Stimulated activated CD8-positive, alpha-beta memory T cell treated with anti-CD3 and anti-CD28 coated beads, Interleukin-7, amount 100 ng/mL, for 24 hours (primary cell): ENCODE results near the gene ELL.

Source experiments
- DNase-seq: peaks from one replicate; pipeline ENCODE4 v3.0.0-alpha.2; 2020; ENCODE audit warnings: low read depth

The ELL gene

DNA sequence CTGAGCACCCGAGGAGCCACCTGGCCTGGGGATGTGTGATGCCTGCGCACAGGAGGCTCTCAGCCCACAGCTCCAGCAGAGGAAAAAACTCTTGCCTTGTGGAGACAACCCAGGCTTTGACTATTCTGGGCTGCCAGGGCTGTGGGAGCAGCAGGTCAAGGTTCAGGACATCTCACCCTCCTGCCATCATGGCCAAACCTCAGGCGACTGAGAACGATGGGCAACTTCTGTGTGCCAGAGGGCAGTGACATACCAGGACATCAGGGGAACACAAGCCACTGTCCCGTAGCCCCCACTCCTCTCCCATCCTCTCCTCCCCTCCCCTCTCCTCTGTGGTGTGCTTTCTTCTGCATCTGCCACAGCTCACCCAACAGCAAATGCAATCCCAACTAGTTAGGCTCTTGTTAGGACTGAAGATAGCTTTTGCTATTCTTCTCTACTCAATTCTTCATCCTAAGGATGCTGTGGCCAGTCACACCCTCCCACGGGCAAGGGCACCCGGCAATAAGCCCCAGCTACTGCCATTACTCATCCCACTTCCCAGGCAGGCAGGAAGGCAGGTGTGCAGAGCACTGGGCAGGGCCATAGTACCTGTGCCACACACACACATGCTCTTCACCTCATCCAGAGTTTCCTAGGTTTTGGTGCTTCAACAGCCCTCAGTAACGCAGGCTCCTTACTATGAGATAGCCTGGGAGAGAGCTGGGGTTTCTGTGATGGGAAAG lies 16.8 kb downstream of the ELL start:
- no peak for DNase-seq

DNA sequence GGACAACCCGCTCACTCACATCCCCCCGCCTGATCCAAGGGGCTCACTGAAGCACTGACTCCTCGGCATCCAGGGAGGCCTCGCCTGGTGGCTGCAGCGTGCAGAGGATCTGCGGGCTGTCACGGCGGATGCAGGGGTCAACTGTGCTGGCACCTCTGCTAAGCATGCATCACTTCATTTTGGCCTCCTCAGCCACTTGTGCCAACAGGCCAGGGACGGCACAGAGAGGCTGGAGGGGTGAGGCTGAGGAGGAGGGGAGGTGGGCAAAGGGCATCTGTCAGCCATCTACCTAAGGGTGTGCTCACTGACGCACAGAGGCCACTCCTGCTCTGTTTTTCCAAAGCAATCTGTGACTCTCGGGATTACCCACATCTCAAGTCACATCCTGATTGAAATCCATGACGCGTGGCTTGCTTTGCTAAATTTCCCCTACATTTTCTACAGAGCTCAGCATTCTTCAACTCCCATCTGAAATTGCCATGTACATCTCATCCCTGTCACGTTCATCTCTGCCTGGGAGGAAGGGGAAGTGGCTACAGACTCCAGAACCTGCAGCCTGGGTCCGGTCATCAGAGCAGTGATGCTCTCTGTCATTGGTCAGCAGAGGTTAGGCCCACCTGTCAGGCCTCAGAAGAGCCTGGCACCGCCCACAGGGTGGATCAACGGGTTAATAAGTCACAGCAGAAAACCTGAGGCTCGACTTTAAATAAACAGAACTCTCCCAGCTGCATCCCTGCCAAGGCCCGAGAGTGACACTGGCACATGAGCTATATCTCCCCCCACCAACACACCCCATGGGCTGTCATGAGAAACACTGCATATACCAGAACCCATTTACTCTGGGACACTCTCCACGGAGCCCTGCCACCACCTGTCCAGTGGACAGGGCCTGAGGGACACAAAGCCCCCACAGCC lies 17.6 kb downstream of the ELL start:
- no peak for DNase-seq

DNA sequence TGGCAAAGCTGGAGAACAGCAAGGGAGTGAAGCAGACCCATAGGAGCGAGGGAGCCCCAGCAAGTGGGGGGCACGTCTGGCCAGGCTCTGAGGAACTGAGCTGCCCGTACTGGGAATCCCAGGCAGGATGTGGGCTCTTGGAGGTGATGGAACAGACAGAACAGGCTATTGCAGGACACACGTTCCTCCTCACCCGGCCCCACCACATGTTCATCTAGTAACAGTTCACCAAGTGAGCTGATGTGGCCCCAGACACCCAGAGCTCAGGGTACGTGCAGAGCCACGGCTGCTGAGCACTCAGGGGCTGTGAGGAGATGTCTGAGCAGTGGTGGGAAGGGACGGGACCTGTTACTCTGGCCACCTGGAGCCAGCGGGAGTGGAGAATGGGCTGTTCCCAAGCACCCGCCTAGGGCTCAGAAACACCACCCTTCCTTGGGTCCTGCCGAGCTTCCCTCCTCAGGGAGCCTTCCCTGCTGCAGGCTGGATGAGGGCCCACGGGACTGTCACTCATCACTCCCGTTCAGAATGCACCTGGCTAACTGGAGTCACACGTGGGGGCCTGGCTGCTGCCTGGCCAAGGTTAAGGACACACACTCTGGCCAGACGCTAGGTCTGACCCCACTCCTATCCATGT lies 18.4 kb downstream of the ELL start:
- no peak for DNase-seq

DNA sequence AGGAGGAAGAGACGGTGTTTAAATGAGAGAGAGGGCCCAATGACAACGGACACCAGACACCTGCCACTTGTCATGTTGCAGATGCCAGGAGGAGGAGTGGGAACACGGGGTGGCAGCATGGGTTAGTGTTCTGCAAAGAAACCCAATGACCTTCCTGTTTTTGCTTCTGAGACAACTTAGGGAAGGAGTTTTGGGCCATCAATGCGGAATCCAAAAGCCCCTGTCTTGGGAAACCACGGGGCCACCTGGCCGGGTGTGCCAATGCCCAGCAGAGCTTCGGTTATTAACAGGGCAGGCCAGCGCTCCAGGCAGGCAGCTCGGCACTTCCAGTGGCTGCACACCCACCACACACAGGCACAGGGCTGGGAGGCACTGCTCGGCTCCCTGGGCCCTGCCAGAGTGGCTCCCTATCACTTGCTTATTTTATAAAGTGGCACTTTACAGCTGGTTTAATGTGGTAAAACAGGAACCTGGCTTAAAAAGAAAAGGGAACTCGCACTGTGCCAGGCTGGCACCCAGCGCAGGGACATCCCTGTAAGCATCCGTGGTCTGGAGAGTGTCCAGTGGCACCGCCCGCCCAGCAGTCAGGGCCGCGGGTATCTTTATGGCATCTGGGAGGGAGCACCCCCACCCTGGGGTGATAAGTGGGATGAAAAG lies 19.1 kb downstream of the ELL start:
- DNase-seq, result no peak

DNA sequence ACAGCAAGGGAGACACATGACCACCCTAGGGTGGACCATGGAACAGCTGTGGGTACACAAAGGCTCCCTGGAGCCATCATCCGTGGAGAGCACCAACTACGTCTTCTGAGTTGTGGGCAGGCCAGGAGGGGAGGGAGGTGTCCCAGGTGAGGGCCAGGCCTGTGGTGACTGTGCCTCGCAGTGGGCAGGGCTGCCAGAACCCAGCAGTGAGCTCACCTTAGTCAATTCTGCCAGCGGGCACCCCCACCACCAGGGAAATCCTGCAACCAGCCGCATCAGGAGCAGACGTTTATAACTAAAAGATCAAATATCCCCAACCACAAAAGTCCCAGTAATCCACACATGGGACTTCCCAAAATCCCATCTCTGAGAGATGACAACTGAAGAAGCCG lies 19.6 kb downstream of the ELL start:
- no peak for DNase-seq

DNA sequence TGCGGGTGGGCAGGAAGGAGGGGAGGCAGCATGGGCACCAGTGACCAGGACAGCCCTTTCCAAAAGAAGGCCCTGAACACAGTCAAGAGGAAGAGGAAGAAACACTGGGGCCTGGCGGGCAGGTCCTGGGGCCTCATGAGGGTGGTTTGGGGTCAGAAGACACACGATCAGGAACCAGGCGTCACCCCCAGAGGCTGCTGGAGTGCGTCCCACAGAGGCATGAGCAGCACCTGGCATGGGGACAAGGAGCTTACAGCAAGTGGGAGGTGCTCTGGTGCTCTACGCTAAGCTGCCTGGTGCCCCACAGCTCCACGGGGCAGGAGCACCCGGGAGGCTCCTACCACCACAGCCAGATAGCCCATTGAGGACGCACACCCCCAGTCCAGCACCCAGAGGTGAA lies 20.0 kb downstream of the ELL start:
- DNase-seq, result no peak

DNA sequence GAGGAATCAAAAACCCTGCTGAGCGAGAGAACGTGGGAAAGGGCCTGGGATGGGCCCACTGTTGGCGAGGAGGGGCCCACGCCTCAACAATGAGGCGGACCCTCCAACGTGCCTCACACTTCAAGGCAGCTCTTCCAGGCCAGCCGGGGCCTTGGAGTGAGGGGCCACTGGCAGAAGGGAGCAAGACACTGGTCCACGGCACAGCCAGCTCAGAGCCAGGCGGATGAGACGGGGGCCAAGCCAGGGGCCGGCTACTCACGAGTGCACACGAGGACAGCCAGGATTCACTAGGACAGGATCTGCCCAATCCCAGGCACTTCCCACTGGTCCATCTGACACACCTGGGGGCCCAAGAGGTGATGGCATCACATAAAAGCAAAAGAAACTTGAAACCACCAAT lies 20.5 kb downstream of the ELL start:
- DNase-seq, result no peak

DNA sequence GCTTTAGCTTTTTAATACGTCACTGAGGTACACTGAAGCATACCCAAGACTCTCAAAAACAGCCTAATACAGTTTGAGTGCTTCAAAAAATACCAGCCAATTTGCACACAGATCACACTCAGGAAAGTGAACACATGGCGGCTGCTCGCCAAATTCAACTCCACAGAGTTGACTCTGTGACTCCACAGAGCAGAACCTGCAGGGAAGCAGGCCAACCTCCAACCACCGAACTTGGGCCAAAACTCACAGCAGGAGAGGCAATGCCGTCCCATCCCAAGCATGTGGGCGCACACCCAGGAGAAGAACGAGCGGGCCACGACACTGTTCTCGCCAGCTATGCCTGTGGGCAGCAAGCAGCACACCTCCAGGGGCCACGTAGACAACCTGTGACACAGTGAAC lies 21.1 kb downstream of the ELL start:
- DNase-seq, result no peak

DNA sequence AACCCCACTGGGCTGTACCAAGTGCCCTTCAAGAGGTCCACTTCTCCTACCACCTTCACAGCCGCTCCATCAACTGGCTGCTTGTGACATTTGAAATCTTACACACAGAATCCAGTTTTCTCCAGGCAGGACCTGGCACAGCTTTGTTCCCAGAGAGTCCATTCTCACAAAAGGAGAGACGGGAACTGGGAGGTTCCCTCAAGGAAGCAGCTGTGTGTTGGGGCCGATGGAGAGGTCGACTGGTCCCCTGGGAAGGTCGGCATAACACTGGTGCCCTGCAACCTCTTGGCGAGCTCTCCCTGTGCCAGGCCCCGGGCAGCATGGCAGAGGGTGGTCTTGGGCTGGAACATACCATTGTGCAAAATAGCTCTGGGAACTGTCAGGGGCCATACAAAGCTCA lies 21.5 kb downstream of the ELL start:
- DNase-seq, result no peak

DNA sequence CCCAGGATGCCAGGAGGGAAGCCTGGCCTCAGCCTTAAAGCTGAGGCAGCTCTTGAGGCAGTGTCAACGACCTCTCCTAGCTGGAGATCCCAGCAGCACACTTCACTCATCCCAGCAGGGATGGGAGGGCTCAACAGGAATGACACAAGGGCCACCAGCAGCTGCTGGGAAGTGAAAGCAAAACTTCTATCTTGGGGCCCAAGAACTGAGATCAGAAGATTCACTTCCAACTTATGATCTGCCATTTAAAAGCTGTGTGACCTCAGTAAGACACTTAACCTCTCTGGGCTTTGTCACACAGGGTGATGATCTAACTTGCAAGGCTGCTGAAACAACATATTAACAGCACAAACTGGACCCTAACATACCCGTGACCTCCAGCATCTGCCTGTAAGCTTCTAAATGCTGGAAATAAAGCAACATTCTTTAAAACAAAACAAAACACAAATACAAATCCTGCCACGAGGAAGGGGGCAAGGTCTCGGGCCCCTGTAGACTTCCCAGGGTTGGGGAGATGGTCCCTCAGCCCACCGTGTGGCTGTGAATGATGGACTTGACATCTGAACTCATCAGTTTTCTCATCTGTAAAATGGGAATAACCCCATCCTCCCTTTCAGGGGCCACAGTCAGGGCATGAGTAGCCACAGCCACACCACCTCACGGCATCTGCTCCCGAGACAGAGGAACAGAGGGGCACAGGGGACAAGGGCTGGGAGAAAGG lies 22.7 kb downstream of the ELL start:
- no peak for DNase-seq

DNA sequence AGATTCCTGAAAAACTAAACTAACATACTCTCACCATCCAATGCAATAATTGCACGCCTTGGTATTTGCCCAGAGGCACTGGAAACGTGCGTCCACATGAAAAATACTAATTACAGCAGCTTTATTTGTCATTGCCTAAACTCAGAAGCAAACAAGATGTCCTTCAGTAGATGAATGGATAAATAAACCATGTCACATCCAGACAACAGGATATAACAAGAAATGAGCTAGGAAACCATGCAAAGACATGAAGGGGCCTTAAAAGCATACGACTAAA lies 25.0 kb downstream of the ELL start:
- DNase-seq, result no peak

DNA sequence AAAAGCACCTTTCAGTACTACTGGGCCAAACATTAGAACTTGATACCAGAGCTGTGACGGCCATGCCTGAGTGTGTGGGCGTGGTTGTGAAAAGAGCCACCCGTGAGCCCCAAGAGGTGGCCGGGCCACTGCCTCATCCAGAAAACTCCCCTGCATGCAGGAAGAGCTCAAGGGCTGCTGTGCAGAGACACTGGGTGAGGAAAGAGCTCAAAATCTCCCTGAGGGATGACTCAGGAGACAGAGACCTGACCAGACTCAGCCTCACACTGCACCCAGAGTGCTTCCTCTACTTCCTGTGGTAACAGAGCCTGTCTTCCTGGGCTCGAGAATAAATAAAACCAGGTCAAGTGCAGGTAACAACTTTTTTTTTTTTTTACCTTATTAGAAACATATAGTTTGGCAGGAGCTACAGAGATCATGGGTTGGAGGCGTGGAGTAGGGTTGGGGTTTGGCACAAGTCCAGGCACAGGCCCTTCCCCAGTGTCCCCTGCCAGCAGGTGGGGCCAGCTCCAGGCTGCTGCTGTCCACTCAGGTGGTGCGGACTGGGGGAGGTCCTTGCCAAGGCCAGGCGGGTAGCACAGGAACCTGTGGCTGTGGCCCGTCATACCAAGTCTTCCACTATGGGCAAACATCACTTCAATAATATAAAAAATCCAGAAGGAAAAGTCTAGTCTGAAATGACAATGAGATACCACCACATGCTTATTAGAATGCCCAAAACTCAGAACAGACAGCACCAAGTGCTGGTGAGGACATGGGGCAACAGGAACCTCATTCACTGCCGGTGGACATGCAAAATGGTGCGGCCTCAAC lies 25.5 kb downstream of the ELL start:
- peak; percentile 22 for DNase-seq

DNA sequence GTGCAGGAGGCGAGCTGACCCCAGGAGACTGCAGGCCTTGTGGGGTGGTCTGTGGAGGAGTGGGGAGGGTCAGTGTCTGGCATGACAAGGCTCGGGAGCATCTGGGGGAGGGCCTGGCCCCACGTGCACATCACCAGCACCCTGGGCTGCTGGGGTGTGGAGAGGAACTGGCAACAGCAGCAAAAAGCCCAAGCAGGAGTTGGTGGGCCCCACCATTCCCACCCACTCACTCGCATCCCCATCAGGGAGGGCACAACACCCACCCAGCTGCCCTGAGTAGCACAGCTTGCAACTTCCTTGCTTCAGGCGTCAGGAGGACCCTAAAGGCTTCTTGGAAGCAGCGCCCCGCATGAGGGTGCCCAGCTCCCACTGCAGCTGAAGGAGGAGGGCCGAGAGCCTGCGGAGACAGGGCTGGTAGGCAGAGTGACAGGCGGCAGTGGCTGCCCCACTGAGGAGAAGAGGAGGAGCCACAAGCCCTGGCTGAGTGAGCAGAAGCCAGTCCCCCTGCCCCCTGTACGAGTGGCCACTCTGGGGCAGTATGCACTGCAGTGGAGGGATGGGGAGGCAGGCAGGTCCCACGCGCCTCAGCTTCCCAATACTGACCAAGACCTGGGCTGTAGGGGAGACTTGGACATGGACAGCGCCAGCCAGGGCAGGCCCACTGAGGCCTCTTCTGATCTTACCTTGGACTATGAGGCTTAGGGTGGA lies 26.5 kb downstream of the ELL start:
- no peak for DNase-seq

DNA sequence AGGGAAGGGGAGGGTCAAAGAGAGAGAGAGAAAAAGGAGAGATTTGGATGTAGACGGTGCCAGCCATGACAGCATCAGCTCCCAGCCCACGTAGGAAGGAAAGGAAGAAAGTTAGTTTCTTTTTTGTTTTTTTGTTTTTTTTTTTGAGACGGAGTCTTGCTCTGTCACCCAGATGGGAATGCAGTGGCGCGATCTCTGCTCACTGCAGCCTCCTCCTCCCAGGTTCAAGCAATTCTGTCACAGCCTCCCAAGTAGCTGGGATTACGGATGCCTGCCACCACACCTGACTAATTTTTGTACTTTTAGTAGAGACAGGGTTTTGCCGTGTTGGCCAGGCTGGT lies 27.6 kb downstream of the ELL start:
- no peak for DNase-seq

DNA sequence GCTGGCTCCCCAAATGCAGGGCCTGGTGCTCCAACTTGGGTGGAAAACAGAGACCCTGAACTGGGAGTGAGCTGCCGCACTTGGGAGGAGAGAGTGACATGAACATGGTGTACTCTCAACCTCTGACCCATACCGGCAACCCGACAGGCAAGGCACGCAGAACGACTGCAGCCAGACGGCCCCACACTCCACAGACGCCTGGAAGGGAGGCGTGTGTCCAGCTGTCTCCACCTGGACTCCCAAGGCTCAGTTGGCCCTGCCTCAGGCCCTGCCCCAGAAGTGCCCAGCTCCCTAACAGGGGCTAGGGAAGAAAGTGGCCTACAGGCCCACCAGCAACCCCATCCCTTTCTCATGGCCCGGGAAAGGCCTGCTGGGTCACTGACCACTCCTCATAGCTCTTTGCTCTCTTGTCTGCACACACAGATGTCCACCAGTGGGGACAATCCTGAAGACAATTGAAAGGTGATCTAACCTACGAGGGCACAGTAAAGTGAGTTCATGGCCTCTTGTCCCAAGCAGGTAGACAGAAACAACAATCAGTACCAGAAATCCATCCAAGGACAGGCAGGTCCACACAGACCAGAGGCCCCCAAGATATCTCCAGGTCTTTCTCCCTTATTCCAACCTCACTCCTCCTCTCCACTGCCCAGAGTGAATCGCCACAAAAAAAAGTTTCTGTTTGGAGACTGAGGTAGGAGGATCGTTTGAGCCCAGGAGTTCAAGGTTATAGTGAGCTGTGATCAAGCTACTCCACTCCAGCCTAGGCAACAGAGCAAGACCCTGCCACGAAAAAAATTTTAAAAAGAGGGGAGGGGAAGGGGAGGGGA lies 28.2 kb downstream of the ELL start:
- no peak for DNase-seq

DNA sequence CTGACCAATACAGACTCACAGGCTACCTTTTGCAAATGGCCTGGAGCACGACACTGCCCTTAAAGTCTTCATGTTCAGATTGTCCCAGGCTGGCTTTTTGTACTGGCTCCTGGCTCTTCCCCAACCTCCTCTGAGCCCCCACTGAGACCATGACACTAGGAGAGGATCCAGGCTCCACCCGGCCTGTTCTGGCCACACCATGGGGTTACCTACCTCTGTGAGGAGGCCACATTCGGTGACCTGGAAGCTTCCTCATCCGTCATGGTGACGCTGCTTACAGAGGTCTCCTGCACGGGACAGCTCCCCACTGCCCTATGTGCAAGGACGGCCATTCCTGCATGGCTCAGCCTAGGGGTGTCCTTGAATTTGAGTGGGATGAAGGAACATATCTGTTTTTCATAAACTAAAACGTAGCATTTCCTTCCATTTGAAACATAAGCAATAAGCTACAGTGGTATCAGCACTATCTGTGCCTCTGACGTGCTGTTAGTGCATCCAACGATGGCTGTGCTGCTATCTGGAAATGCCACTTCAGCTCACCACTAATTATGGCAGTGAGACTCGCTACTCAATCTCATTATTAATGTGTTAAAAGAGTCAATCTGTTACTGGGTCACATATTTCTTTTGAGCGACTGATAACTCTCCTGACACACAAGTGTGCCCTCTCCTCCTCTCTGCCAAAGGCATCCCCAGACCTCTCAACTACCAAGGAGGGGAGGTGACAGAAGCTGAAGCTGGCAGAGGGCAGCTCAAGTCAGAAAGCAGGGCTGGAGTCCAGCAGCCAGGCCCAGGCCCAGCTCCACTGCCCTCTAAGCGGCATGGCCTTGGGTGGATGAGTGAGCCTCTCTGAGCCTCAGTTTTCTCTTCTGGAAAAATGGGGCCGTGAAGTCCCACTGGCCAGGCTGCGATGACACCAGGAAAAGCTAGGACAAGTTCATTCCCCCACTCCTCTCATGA lies 29.6 kb downstream of the ELL start:
- no peak for DNase-seq

DNA sequence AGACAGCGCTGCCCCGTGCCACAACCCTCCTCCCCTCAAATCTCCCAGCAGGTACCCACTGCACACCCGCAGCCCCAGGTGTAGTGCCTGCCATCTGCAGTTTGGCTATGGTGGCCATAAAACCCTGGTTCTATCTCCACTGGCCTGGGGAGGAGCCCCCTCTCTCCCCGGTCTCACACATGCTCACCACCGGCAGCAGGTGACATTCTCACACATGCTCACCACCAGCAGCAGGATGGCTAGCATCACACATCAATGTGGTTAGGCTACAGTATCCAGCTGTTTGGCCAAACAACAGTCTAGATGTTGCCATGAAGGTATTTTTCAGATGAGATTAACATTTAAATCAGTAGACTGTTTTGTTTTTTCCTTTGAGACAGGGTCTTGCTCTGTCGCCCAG lies 31.1 kb downstream of the ELL start:
- no peak for DNase-seq

DNA sequence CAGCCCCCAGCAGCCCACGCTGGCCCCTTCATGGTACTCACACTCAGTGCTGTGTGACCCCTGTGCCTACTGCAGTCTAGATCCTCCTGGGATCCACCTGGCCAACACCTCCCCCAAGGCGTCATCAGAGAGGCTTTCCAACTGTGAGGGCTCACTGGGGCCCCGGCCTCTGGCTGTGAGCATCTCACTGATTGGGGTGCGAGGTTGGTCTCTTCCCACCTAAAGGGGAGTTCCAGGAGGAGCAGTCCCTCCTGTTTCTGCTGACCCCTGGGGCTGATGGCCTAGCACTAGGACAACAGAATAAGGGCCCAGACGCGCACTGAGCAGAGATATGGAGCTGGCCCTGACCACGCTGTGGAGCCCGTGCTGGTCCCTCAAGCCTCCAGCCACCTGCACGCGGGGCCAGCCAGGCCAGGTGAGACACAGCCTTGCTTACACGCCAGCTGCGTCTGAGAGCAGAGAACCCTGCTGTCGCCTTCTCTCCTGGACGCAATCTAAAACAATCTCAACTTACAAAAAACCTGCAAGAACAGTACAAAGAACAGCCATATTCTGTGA lies 32.2 kb downstream of the ELL start:
- DNase-seq, result no peak
